GM19023 (cell line): ENCODE measurements around the gene ANXA4.

Experiments
- ATAC-seq: cut with Tn5 transposase; IDR thresholded peaks from one replicate; pipeline ENCODE4 v1.9.1; 2021; ENCODE audit warnings: mild to moderate bottlenecking, moderate library complexity; ENCODE audit not compliant: unreplicated experiment

ANXA4 gene

GRCh38 chr2:69776886-69777785 lies 35.2 kb downstream of the ANXA4 start:
- ATAC-seq, result no peak

GRCh38 chr2:69777786-69778105 lies 35.8 kb downstream of the ANXA4 start:
- no peak for ATAC-seq

GRCh38 chr2:69779258-69780001 lies 37.5 kb downstream of the ANXA4 start:
- no peak for ATAC-seq

GRCh38 chr2:69780921-69781320 lies 39.0 kb downstream of the ANXA4 start:
- ATAC-seq, result no peak

- peak; percentile 78 for ATAC-seq
Measured at GRCh38 chr2:69781321-69782248, 39.7 kb downstream of the ANXA4 start.

GRCh38 chr2:69784228-69784627 lies 42.3 kb downstream of the ANXA4 start:
- ATAC-seq, result no peak

- no peak for ATAC-seq
Measured at GRCh38 chr2:69785358-69785757, 43.4 kb downstream of the ANXA4 start.

DNA sequence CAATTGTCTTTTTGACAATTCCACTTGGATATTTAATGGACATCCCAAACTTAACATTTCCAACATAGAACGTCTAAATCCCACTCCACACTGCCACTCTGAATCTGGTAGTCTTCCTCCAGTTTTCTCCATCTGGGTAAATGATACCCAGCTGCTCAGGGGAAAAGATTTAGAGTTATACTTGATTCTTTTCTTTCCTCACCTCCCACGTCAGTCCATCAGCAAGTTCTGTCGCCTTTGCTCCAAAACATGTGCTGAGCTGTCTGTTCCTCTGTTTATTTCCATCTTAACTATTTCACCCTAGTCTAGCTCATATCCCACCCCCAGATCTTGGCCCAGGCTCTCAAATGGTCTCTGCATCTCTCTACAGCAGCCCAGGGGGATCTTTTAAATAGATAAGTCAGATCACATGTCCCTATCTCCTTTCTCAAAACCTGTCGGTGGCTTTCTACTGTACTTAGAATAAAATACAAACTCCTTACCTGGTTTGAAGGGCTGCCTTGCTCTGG lies 44.2 kb downstream of the ANXA4 start:
- ATAC-seq, result no peak

- ATAC-seq, result peak; percentile 51
Measured at GRCh38 chr2:69789175-69789721, 47.3 kb downstream of the ANXA4 start.

DNA sequence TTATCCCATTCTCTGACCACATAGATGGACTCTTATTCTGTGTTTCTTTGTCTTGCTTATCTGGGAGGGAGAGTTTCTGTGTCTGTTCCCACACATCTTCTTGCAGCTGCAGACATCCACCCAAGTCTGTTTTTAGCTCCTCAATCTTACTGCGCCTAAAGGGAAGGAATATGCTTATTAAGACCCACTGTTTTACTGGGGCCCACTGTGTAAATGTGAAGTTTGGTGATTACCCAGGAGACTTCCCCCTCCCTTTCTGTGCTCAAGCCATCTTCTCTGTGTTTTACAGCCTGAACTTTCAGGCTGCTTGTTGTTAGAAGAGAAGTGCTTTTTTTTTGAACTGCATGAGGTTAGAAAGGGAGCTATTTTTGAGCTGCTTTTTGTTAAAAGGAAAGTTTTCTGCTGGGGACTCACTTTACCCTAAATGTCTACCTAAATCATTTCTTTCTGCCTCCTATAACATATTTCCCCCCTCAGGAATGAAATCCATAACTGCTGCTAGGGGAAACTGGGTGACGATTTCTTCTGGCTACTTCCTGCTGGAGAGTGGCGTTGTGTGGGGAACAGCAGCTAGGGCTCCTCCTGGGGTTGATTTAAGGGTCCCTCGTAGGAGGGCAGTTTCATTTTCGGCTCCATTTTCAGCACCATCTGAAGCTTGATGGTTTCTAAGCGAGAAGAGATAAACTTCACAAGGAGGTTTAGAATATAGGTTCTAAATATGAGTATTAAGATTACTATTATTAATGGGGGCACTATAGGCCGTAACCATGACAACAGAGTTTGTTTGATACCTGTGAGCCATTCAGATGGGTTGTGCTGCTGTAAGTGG lies 48.1 kb downstream of the ANXA4 start:
- peak; percentile 61 for ATAC-seq

GRCh38 chr2:69790601-69790959 lies 48.6 kb downstream of the ANXA4 start:
- no peak for ATAC-seq

GRCh38 chr2:69791045-69791444 lies 49.1 kb downstream of the ANXA4 start:
- no peak for ATAC-seq

DNA sequence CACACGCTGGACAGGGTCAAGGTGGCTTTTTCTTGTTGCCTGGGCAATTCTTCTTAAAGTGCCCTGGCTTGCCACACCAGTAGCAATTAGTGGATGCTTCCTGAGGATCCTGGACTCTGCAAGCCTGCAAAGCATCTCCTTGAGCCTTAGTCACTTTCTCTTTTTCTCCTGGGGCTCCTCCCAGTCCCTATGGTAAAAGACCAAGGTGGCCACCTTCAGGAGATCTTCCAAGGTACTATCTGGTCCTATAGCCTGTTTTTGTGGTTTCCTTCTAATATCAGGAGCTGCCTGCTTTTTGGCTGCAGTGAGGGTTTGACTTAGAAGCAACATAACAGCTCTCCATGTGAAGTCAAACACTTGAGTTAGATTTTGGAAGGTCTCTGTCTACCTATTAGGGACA lies 54.2 kb downstream of the ANXA4 start:
- ATAC-seq, result no peak

DNA sequence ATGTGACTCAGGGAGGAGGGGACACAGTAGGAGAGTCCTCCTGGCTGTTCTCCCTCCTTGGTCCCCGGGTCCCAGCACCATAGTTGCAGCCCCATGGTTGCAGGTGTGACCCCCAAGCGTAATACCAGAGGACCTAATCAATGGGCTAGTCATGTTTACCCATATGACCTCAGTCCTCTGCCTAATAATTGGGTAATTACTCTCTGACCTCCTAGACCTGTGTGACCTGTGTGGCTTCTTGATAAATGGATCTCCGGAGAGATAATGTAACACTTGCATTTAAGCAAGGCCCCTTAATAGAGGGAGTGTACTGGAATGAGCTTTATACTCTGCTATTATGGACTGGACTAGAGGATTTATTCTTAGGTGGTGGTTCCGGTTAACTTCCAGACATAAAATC lies 55.3 kb downstream of the ANXA4 start:
- no peak for ATAC-seq

- no peak for ATAC-seq
Measured at GRCh38 chr2:69797836-69798289, 55.9 kb downstream of the ANXA4 start.

GRCh38 chr2:69798290-69798908 lies 56.5 kb downstream of the ANXA4 start:
- peak; percentile 5 for ATAC-seq

GRCh38 chr2:69798909-69799526 lies 57.1 kb downstream of the ANXA4 start:
- ATAC-seq, result peak; percentile 37

DNA sequence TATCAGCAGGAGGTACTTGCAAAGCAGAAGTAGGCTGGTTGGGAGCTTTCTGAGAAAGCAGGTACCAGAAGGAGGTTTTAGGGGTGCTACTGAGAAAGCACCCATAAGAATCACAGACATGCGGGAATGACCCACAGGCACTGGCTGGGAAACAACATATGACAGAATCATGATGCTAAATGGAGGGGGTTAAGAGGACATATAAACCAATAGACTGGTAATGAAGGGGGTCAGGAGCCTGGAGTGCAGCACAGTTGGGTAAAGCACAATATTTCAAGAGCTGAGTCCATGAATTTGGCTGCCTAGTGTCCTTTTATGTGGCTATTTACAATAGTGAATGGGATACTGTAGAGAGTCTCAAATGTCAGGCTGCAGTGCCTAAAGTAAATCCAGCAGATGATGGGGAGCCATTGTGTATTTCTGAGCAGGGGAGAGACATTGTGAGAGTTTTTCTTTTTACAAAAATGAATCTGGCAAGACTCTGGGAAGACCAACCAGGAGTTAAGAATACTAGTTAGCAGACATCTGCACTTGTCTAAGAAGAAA lies 59.9 kb downstream of the ANXA4 start:
- ATAC-seq, result no peak
